Neural progenitor cell (in vitro differentiated cells): ENCODE data around the gene ZPBP.

Experiments used
- CTCF ChIP-seq: fragments of 200-600 bp; sonication (generic); IDR thresholded peaks from 2 replicates; pipeline ENCODE4 v1.5.1; 2017; ENCODE audit warnings: antibody characterized with exemption, mild to moderate bottlenecking
- EZH2phosphoT487 ChIP-seq: fragments of 200-600 bp; sonication (generic); IDR thresholded peaks from 2 replicates; pipeline ENCODE4 v1.6.1; 2017; ENCODE audit warnings: antibody characterized with exemption

DNA sequence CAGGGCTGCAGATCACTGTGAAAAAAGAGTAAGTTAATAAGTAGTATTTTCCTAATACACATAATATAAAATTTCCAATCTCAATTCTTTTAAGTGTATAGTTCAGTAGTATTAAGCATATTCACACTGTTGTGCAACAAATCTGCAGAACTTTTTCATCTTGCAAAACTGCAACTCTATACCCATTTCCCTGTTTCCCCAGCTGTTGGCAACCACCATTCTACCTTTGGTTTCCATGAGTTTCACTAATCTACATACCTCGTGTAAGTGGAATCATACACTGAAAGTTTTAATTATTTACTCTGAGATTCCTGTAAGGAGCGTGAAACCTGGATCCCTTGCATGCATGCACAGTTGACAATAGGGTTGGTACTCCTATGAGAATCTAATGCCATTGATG is 155.4 kb downstream of the ZPBP start:
- TF ChIP-seq CTCF: no peak
- no peak for TF ChIP-seq EZH2phosphoT487
